Epithelial cell of prostate (primary cell): ENCODE measurements around the gene SNX5.

Experiments used
- DNase-seq: peaks from one replicate; pipeline ENCODE4 v3.0.0-alpha.2; 2011; ENCODE audit warnings: low read depth, low spot score
- H3K27ac ChIP-seq: fragments of 450-650 bp; 2 replicates; pipeline ENCODE4 v1.5.1; 2017; ENCODE audit warnings: mild to moderate bottlenecking

The SNX5 gene

GRCh38 chr20:17925141-17925939, 43.3 kb downstream of the SNX5 start:
- no peak for DNase-seq
- no peak overlapping the region for H3K27ac ChIP-seq

- no peak for DNase-seq
- H3K27ac ChIP-seq: no peak overlapping the region
Observed at GRCh38 chr20:17921774-17922173, 46.8 kb downstream of the SNX5 start.

- DNase-seq: no peak
- H3K27ac ChIP-seq: no peak overlapping the region
Observed at GRCh38 chr20:17919149-17919548, 49.4 kb downstream of the SNX5 start.

GRCh38 chr20:17917832-17918618, 50.6 kb downstream of the SNX5 start:
- DNase-seq: no peak
- no peak overlapping the region for H3K27ac ChIP-seq

- H3K27ac ChIP-seq: no peak overlapping the region
- DNase-seq: no peak
Observed at GRCh38 chr20:17916433-17916891, 52.1 kb downstream of the SNX5 start.

- H3K27ac ChIP-seq: no peak overlapping the region
- DNase-seq: no peak
Observed at GRCh38 chr20:17914957-17915356, 53.6 kb downstream of the SNX5 start.

GRCh38 chr20:17912916-17913315, 55.7 kb downstream of the SNX5 start:
- DNase-seq: no peak
- H3K27ac ChIP-seq: no peak overlapping the region

GRCh38 chr20:17911927-17912326, 56.7 kb downstream of the SNX5 start:
- no peak overlapping the region for H3K27ac ChIP-seq
- no peak for DNase-seq

GRCh38 chr20:17910828-17911294, 57.7 kb downstream of the SNX5 start:
- no peak overlapping the region for H3K27ac ChIP-seq
- no peak for DNase-seq

GRCh38 chr20:17909869-17910321, 58.7 kb downstream of the SNX5 start:
- H3K27ac ChIP-seq: no peak overlapping the region
- DNase-seq: no peak

- H3K27ac ChIP-seq: no peak overlapping the region
- no peak for DNase-seq
Observed at GRCh38 chr20:17905544-17905943, 63.0 kb downstream of the SNX5 start.

- no peak overlapping the region for H3K27ac ChIP-seq
- no peak for DNase-seq
Observed at GRCh38 chr20:17904027-17904426, 64.6 kb downstream of the SNX5 start.

- no peak overlapping the region for H3K27ac ChIP-seq
- no peak for DNase-seq
Observed at GRCh38 chr20:17902531-17903083, 66.0 kb downstream of the SNX5 start.

GRCh38 chr20:17901971-17902370, 66.6 kb downstream of the SNX5 start:
- no peak overlapping the region for H3K27ac ChIP-seq
- DNase-seq: no peak

GRCh38 chr20:17898548-17898994, 70.0 kb downstream of the SNX5 start:
- no peak overlapping the region for H3K27ac ChIP-seq
- DNase-seq: no peak

- DNase-seq: no peak
- no peak overlapping the region for H3K27ac ChIP-seq
Observed at GRCh38 chr20:17897566-17898307, 70.9 kb downstream of the SNX5 start.

- DNase-seq: no peak
- H3K27ac ChIP-seq: no peak overlapping the region
Observed at GRCh38 chr20:17896771-17897369, 71.7 kb downstream of the SNX5 start.

- no peak overlapping the region for H3K27ac ChIP-seq
- no peak for DNase-seq
Observed at GRCh38 chr20:17896193-17896723, 72.3 kb downstream of the SNX5 start.

GRCh38 chr20:17895641-17896171, 72.9 kb downstream of the SNX5 start:
- H3K27ac ChIP-seq: no peak overlapping the region
- DNase-seq: no peak
